K562 (cell line): ENCODE results near the gene PLIN5. TPM values are rescaled to one million over a fixed set of nuclear protein-coding genes. Genes with fewer than 3 reads are reported as not detected.

Source experiments
- BMI1 ChIP-seq: fragments of 150-350 bp; IDR thresholded peaks from 2 replicates; pipeline ENCODE4 v1.6.1; 2014; ENCODE audit warnings: low read length
- CC2D1A ChIP-seq: fragments of 450-650 bp; IDR thresholded peaks from 2 replicates; pipeline ENCODE4 v1.6.1; 2017; ENCODE audit warnings: mild to moderate bottlenecking
- ERF ChIP-seq: fragments of 450-650 bp; formaldehyde crosslinking; IDR thresholded peaks from 2 replicates; pipeline ENCODE4 v1.4.0; 2020; ENCODE audit warnings: mild to moderate bottlenecking, mixed read lengths
- MEF2A ChIP-seq: IDR thresholded peaks from 2 replicates; pipeline ENCODE4 v1.6.1; 2011; ENCODE audit warnings: low read depth, mild to moderate bottlenecking, low read length, moderate library complexity; ENCODE audit not compliant: control insufficient read depth
- MTF1 ChIP-seq: fragments of 250-450 bp; sonication (Bioruptor Pico); IDR thresholded peaks from 2 replicates; pipeline ENCODE4 v1.9.0; 2021; ENCODE audit warnings: moderate library complexity, mild to moderate bottlenecking, inconsistent platforms, borderline replicate concordance
- PHF20 ChIP-seq: fragments of 450-650 bp; IDR thresholded peaks from 2 replicates; pipeline ENCODE4 v1.6.1; 2018; ENCODE audit not compliant: partially characterized antibody
- PHTF2 ChIP-seq: fragments of 250-450 bp; sonication (Bioruptor Pico); IDR thresholded peaks from 2 replicates; pipeline ENCODE4 v1.5.0; 2021; ENCODE audit warnings: mild to moderate bottlenecking
- SMAD3 ChIP-seq: fragments of 450-650 bp; formaldehyde crosslinking; conservative IDR thresholded peaks from 2 replicates; pipeline ENCODE4 v1.4.0; 2020; ENCODE audit warnings: mild to moderate bottlenecking
- ZNF3 ChIP-seq: fragments of 250-450 bp; sonication (Bioruptor Pico); IDR thresholded peaks from 2 replicates; pipeline ENCODE4 v1.5.0; 2021; ENCODE audit warnings: mild to moderate bottlenecking, moderate library complexity
- ZNF77 ChIP-seq: fragments of 250-450 bp; sonication (Bioruptor Pico); IDR thresholded peaks from 2 replicates; pipeline ENCODE4 v1.5.0; 2020
- polyA plus RNA-seq, 8 experiments: library from polyadenylated mRNA; depleted of rRNA in 4 of 8; stranded (reverse) in 5 of 8; unstranded in 3 of 8; fragments of >200 nt; fragmentation: Nextera tagmentation in 2 of 8; fragmentation: Illumina TruSeq in 1 of 8; extraction: Ambion mirVana in 2 of 8; extraction: Trizol in 1 of 8; gene quantifications; 2 replicates each; pipeline versions ENCODE4 v1.2.1 to v1.2.3, GENCODE V29; 2011 to 2014; ENCODE audit warnings: inconsistent platforms in 1 of 8, missing spikeins in 1 of 8
- total RNA-seq, 7 experiments: library from RNA; depleted of rRNA in 6 of 7; stranded (reverse); fragments of >200 nt in 6 of 7; fragmentation: Illumina TruSeq in 2 of 7; extraction: Trizol in 2 of 7; gene quantifications; 2 replicates each; pipeline versions ENCODE4 v1.2.1 to v1.2.3, GENCODE V29; 2011 to 2021; ENCODE audit warnings: low replicate concordance in 1 of 7
- TF ChIP-seq, protein P1 (sequence below): fragments of 450-650 bp; IDR thresholded peaks from 2 replicates; pipeline ENCODE4 v1.6.1; 2016; ENCODE audit warnings: mild to moderate bottlenecking, moderate library complexity
- TF ChIP-seq, protein P2 (sequence below): sonication (generic); formaldehyde crosslinking; IDR thresholded peaks from 2 replicates; pipeline ENCODE4 v1.8.0; 2022; ENCODE audit warnings: mild to moderate bottlenecking, missing genetic modification reagents

Gene PLIN5
- total and polyA plus RNA-seq, 9 of the 15 experiments (the other 6 are each of a cell fraction or from before 2014, with no cell fraction given), result 0.04 to 1.3 (median 0.50) TPM

DNA sequence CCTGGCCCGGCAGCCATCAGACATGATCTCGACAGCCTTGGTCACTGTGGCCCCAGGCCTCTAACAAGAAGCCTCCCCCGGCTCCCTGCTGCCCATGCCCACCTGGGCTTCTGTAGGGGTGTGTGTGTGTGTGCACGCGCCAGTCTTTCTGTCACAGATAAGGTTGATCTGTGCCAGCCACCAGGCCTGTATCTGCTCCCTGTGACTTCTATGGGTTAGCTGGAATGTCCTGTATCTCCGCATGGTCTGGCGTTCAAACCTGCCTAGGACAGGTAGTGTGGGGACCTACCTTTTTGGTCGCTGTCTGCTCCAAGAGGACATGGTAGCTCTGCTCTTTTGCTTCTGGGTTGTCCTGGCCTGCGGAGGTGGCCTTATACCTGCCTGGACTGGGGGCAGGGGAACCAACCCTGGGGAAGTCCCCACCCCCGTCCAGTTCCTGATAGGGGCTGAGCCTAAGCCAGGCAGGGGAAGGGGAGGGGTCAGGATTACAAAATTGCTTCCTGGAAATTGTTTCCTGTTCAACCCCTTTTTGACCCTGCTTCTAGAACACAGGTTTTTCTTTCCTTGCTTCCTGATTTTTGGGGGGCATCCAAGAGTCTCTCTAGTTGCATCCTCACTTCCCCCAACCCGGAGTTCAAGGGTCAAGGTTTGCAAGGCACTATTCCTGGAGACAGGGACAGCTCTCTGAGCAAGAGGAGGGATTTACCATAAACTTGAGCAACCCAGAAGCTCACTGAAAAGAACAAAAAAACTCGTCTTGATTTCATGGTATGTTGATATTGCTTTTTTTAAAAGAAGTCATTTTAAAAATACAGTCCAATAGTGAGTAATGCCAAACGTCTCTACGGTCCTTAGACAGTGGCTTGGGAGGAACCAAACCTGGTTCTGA, 4.9 kb upstream of the PLIN5 start, which contains the start of gene LRG1 (continued):
- TF ChIP-seq, protein P1, sequence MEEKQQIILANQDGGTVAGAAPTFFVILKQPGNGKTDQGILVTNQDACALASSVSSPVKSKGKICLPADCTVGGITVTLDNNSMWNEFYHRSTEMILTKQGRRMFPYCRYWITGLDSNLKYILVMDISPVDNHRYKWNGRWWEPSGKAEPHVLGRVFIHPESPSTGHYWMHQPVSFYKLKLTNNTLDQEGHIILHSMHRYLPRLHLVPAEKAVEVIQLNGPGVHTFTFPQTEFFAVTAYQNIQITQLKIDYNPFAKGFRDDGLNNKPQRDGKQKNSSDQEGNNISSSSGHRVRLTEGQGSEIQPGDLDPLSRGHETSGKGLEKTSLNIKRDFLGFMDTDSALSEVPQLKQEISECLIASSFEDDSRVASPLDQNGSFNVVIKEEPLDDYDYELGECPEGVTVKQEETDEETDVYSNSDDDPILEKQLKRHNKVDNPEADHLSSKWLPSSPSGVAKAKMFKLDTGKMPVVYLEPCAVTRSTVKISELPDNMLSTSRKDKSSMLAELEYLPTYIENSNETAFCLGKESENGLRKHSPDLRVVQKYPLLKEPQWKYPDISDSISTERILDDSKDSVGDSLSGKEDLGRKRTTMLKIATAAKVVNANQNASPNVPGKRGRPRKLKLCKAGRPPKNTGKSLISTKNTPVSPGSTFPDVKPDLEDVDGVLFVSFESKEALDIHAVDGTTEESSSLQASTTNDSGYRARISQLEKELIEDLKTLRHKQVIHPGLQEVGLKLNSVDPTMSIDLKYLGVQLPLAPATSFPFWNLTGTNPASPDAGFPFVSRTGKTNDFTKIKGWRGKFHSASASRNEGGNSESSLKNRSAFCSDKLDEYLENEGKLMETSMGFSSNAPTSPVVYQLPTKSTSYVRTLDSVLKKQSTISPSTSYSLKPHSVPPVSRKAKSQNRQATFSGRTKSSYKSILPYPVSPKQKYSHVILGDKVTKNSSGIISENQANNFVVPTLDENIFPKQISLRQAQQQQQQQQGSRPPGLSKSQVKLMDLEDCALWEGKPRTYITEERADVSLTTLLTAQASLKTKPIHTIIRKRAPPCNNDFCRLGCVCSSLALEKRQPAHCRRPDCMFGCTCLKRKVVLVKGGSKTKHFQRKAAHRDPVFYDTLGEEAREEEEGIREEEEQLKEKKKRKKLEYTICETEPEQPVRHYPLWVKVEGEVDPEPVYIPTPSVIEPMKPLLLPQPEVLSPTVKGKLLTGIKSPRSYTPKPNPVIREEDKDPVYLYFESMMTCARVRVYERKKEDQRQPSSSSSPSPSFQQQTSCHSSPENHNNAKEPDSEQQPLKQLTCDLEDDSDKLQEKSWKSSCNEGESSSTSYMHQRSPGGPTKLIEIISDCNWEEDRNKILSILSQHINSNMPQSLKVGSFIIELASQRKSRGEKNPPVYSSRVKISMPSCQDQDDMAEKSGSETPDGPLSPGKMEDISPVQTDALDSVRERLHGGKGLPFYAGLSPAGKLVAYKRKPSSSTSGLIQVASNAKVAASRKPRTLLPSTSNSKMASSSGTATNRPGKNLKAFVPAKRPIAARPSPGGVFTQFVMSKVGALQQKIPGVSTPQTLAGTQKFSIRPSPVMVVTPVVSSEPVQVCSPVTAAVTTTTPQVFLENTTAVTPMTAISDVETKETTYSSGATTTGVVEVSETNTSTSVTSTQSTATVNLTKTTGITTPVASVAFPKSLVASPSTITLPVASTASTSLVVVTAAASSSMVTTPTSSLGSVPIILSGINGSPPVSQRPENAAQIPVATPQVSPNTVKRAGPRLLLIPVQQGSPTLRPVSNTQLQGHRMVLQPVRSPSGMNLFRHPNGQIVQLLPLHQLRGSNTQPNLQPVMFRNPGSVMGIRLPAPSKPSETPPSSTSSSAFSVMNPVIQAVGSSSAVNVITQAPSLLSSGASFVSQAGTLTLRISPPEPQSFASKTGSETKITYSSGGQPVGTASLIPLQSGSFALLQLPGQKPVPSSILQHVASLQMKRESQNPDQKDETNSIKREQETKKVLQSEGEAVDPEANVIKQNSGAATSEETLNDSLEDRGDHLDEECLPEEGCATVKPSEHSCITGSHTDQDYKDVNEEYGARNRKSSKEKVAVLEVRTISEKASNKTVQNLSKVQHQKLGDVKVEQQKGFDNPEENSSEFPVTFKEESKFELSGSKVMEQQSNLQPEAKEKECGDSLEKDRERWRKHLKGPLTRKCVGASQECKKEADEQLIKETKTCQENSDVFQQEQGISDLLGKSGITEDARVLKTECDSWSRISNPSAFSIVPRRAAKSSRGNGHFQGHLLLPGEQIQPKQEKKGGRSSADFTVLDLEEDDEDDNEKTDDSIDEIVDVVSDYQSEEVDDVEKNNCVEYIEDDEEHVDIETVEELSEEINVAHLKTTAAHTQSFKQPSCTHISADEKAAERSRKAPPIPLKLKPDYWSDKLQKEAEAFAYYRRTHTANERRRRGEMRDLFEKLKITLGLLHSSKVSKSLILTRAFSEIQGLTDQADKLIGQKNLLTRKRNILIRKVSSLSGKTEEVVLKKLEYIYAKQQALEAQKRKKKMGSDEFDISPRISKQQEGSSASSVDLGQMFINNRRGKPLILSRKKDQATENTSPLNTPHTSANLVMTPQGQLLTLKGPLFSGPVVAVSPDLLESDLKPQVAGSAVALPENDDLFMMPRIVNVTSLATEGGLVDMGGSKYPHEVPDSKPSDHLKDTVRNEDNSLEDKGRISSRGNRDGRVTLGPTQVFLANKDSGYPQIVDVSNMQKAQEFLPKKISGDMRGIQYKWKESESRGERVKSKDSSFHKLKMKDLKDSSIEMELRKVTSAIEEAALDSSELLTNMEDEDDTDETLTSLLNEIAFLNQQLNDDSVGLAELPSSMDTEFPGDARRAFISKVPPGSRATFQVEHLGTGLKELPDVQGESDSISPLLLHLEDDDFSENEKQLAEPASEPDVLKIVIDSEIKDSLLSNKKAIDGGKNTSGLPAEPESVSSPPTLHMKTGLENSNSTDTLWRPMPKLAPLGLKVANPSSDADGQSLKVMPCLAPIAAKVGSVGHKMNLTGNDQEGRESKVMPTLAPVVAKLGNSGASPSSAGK, result 0 out of 2 replicates have a peak, but pooled peaks have one; percentile 21
- TF ChIP-seq BMI1 (no peak), MEF2A (no peak), ZNF3 (CRISPR knock-in tag) (no peak), MTF1 (CRISPR knock-in tag) (no peak), ERF (no peak), PHF20 (peak; percentile 36), SMAD3 (no peak), CC2D1A (no peak; the same call in 1 of the 2 replicates), PHTF2 (CRISPR knock-in tag) (no peak), ZNF77 (CRISPR knock-in tag) (no peak)
- TF ChIP-seq, protein P2, sequence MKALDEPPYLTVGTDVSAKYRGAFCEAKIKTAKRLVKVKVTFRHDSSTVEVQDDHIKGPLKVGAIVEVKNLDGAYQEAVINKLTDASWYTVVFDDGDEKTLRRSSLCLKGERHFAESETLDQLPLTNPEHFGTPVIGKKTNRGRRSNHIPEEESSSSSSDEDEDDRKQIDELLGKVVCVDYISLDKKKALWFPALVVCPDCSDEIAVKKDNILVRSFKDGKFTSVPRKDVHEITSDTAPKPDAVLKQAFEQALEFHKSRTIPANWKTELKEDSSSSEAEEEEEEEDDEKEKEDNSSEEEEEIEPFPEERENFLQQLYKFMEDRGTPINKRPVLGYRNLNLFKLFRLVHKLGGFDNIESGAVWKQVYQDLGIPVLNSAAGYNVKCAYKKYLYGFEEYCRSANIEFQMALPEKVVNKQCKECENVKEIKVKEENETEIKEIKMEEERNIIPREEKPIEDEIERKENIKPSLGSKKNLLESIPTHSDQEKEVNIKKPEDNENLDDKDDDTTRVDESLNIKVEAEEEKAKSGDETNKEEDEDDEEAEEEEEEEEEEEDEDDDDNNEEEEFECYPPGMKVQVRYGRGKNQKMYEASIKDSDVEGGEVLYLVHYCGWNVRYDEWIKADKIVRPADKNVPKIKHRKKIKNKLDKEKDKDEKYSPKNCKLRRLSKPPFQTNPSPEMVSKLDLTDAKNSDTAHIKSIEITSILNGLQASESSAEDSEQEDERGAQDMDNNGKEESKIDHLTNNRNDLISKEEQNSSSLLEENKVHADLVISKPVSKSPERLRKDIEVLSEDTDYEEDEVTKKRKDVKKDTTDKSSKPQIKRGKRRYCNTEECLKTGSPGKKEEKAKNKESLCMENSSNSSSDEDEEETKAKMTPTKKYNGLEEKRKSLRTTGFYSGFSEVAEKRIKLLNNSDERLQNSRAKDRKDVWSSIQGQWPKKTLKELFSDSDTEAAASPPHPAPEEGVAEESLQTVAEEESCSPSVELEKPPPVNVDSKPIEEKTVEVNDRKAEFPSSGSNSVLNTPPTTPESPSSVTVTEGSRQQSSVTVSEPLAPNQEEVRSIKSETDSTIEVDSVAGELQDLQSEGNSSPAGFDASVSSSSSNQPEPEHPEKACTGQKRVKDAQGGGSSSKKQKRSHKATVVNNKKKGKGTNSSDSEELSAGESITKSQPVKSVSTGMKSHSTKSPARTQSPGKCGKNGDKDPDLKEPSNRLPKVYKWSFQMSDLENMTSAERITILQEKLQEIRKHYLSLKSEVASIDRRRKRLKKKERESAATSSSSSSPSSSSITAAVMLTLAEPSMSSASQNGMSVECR (CRISPR knock-in tag), result no peak
